Measurements from ENCODE around the gene CDC42EP3.
A peak's percentile ranks its signal among the peaks of the same experiment; 100 is the strongest.

The CDC42EP3 gene

GRCh38 chr2:37638973-37639372, 32.5 kb downstream of the CDC42EP3 start:
- TF ChIP-seq CTCF (IDR thresholded peaks at IDR 0.05; ENCODE audit: low read depth, low read length) = peak; percentile 19; the same call in 1 of the 2 replicates
- Histone ChIP-seq H3K4me1 (peaks cover 70% of the 10 kb centered on the region), H3K9me3 (no peaks in the 10 kb centered on the region), H3K4me3 (ENCODE audit: low read depth, low read length) (no peak overlapping the region), H3K36me3 (peaks cover 32% of the 10 kb centered on the region), H3K27me3 (no peaks in the 10 kb centered on the region)
- DNase-seq = no peak

- H3K9me3 ChIP-seq = no peaks in the 10 kb centered on the region
- H3K36me3 ChIP-seq = peaks cover 27% of the 10 kb centered on the region
- TF ChIP-seq CTCF (IDR thresholded peaks at IDR 0.05; ENCODE audit: low read depth, low read length) = no peak
- no peaks in the 10 kb centered on the region for H3K27me3 ChIP-seq
- peak; percentile 65 for DNase-seq
- peaks cover 63% of the 10 kb centered on the region for H3K4me1 ChIP-seq
- no peak overlapping the region for H3K4me3 ChIP-seq (ENCODE audit: low read depth, low read length)
These were observed 33.5 kb downstream of the CDC42EP3 start for GRCh38 chr2:37637985-37638384.

GRCh38 chr2:37637190-37637860, 34.1 kb downstream of the CDC42EP3 start:
- H3K4me1 ChIP-seq = peaks cover 56% of the 10 kb centered on the region
- DNase-seq = peak; percentile 46

GRCh38 chr2:37636381-37637066, 34.9 kb downstream of the CDC42EP3 start:
- Histone ChIP-seq H3K36me3 (peaks cover 17% of the 10 kb centered on the region), H3K9me3 (no peaks in the 10 kb centered on the region), H3K4me1 (peaks cover 53% of the 10 kb centered on the region), H3K4me3 (ENCODE audit: low read depth, low read length) (no peak overlapping the region), H3K27me3 (no peaks in the 10 kb centered on the region)
- no peak for DNase-seq
- TF ChIP-seq CTCF (IDR thresholded peaks at IDR 0.05; ENCODE audit: low read depth, low read length) = no peak

More at GRCh38 chr2:37637190-37637860, 34.1 kb downstream of the CDC42EP3 start:
- Histone ChIP-seq H3K27me3 (no peaks in the 10 kb centered on the region), H3K9me3 (no peaks in the 10 kb centered on the region), H3K36me3 (peaks cover 21% of the 10 kb centered on the region), H3K4me3 (ENCODE audit: low read depth, low read length) (no peak overlapping the region)
- TF ChIP-seq CTCF (IDR thresholded peaks at IDR 0.05; ENCODE audit: low read depth, low read length) = peak; percentile 47

GRCh38 chr2:37635504-37636380, 35.7 kb downstream of the CDC42EP3 start:
- DNase-seq = no peak
- H3K4me3 ChIP-seq (ENCODE audit: low read depth, low read length) = no peak overlapping the region
- H3K4me1 ChIP-seq = peaks cover 51% of the 10 kb centered on the region
- no peak for TF ChIP-seq CTCF (IDR thresholded peaks at IDR 0.05; ENCODE audit: low read depth, low read length)
- no peaks in the 10 kb centered on the region for H3K9me3 ChIP-seq
- peaks cover 11% of the 10 kb centered on the region for H3K36me3 ChIP-seq
- H3K27me3 ChIP-seq = no peaks in the 10 kb centered on the region

All from BE2C (cell line).